Measurements from ENCODE around the gene UBE2H. TPM values are rescaled to one million over a fixed set of nuclear protein-coding genes. Genes with fewer than 3 reads are reported as not detected.
A peak's percentile ranks its signal among the peaks of the same experiment; 100 is the strongest.
"Not testable (repeated sequence)": the region's sequence is repeated elsewhere in the genome, so short reads cannot be mapped to it uniquely, and the experiment has no call there.

UBE2H gene
- total RNA-seq, 3 donors from 2014 or later (not counting 1 experiment from before 2014, with no cell fraction given), result 80.9 to 86.9 (median 83.1) TPM

DNA sequence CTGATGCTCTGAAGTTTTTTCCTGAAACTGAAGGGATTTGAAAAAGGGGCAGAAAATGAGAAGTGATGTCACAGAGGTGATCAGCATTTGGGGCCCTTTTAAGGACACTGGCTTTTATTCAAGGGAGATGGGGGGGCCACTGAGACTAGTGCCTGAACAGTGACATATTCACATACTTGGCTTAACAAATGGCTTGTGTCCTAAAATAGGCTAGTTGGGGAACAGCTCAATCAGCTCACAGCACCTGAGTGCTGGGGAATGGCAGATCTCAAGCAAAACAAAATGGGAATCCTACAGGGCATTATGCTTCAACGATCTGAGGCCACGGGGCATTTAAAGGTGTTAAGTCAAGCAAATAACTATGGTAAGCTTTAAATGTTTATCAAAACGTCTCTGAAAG lies 90.1 kb downstream of the UBE2H start:
- Mint-ChIP-seq H3K9me3 (no peaks in the 10 kb centered on the region), H3K27me3 (ENCODE audit: low read depth in 2 of 2) (no peaks in the 10 kb centered on the region), H3K4me1 (peaks cover 65 to 80% of the 10 kb centered on the region in 2 donors), H3K36me3 (no peaks in the 10 kb centered on the region), H3K27ac (peak overlapping the region in 1 of 2 donors; percentile 5), H3K4me3 (no peak overlapping the region)
- WGBS (ENCODE audit: insufficient coverage), result 72% methylated on average over 3 of the region's 3 CpGs
- no peaks in the 10 kb centered on the region for H3K9me3 ChIP-seq (ENCODE audit: control insufficient read depth, insufficient read depth, low read length)
- H3K27me3 ChIP-seq (ENCODE audit: control insufficient read depth, insufficient read depth, low read length), result no peaks in the 10 kb centered on the region
- ATAC-seq, result no peak
- TF ChIP-seq, protein P1, sequence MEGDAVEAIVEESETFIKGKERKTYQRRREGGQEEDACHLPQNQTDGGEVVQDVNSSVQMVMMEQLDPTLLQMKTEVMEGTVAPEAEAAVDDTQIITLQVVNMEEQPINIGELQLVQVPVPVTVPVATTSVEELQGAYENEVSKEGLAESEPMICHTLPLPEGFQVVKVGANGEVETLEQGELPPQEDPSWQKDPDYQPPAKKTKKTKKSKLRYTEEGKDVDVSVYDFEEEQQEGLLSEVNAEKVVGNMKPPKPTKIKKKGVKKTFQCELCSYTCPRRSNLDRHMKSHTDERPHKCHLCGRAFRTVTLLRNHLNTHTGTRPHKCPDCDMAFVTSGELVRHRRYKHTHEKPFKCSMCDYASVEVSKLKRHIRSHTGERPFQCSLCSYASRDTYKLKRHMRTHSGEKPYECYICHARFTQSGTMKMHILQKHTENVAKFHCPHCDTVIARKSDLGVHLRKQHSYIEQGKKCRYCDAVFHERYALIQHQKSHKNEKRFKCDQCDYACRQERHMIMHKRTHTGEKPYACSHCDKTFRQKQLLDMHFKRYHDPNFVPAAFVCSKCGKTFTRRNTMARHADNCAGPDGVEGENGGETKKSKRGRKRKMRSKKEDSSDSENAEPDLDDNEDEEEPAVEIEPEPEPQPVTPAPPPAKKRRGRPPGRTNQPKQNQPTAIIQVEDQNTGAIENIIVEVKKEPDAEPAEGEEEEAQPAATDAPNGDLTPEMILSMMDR (IDR thresholded peaks at IDR 0.05), result no peak
- DNase-seq, result no peak
- intact Hi-C loops (cut with micrococcal nuclease), result loop anchor here (10.0 kb wide), 1 partner anchor 152 kb away; no protein-coding TSS in a partner anchor
- H3K27ac ChIP-seq (ENCODE audit: low read length), result no peak overlapping the region
- H3K4me1 ChIP-seq (ENCODE audit: control insufficient read depth, insufficient read depth, low read length), result peaks cover 4% of the 10 kb centered on the region
- H3K36me3 ChIP-seq (ENCODE audit: control insufficient read depth, insufficient read depth, low read length), result no peaks in the 10 kb centered on the region
- no peak overlapping the region for H3K4me3 ChIP-seq (ENCODE audit: low read length)

DNA sequence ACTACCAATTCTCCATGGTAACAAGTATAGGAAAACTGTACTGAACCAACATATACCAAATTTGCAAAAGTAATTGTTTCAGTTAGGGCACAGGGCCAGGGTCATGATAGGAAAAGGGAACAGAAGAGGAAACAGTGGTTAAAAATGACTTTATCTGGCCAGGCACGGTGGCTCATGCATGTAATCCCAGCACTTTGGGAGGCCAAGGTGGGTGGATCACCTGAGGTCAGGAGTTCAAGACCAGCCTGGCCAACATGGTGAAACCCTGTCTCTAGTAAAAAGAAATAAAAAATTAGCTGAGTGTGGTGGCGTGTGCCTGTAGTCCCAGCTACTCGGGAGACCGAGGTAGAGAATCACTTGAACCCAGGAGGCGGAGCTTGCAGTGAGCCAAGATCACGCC lies 92.0 kb downstream of the UBE2H start:
- not testable (repeated sequence) for H3K27me3 Mint-ChIP-seq (ENCODE audit: low read depth in 2 of 2)
- peaks cover 72 to 77% of the 10 kb centered on the region in 2 donors for H3K4me1 Mint-ChIP-seq

DNA sequence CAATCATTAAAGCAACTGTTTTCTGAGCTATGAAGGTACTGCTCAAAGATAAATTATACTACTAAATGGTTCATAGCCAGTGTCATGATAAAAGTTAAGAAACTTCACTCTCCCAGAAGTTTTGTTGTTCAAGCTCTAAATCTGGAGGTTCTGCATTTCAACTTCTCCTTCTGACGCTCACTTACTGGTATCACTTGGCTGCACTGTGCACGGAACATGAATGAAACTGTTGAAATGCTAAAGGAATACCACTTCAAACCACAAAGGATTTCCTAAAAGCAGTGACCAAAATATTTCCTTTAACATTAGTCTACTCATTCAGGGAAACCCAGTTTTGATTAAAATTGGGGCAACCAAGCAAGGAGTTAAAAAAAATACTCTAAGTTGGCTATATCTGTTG lies 93.6 kb downstream of the UBE2H start:
- H3K36me3 Mint-ChIP-seq, result no peaks in the 10 kb centered on the region
- H3K9me3 Mint-ChIP-seq, result no peaks in the 10 kb centered on the region
- no peak overlapping the region for H3K27ac ChIP-seq (ENCODE audit: low read length)
- no peaks in the 10 kb centered on the region for H3K27me3 Mint-ChIP-seq (ENCODE audit: low read depth in 2 of 2)
- intact Hi-C loops (cut with micrococcal nuclease), result no loop called here
- H3K27me3 ChIP-seq (ENCODE audit: control insufficient read depth, insufficient read depth, low read length), result no peaks in the 10 kb centered on the region
- H3K4me1 Mint-ChIP-seq, result peaks cover 79 to 81% of the 10 kb centered on the region in 2 donors
- TF ChIP-seq, protein P1 (IDR thresholded peaks at IDR 0.05), result no peak
- H3K9me3 ChIP-seq (ENCODE audit: control insufficient read depth, insufficient read depth, low read length), result no peaks in the 10 kb centered on the region
- H3K36me3 ChIP-seq (ENCODE audit: control insufficient read depth, insufficient read depth, low read length), result no peaks in the 10 kb centered on the region
- H3K27ac Mint-ChIP-seq, result peak overlapping the region in 1 of 2 donors; percentile 52
- no peak overlapping the region for H3K4me3 ChIP-seq (ENCODE audit: low read length)
- H3K4me1 ChIP-seq (ENCODE audit: control insufficient read depth, insufficient read depth, low read length), result peaks cover 9% of the 10 kb centered on the region
- DNase-seq, result no peak
- no peak overlapping the region for H3K4me3 Mint-ChIP-seq
- WGBS (ENCODE audit: insufficient coverage), result 20% methylated on average over 2 of the region's 2 CpGs
- ATAC-seq, result peak in 1 of 3 donors; percentile 48

More for the DNA sequence above, 92.0 kb downstream of the UBE2H start:
- intact Hi-C loops (cut with micrococcal nuclease), result loop anchor here (10.0 kb wide), 1 partner anchor 154 kb away; no protein-coding TSS in a partner anchor
- Mint-ChIP-seq H3K4me3 (peak overlapping the region; percentile 13), H3K27ac (peak overlapping the region; percentile 17 to 52)
- not testable (repeated sequence) for H3K27me3 ChIP-seq (ENCODE audit: control insufficient read depth, insufficient read depth, low read length); H3K9me3 Mint-ChIP-seq; H3K36me3 ChIP-seq (ENCODE audit: control insufficient read depth, insufficient read depth, low read length); H3K4me1 ChIP-seq (ENCODE audit: control insufficient read depth, insufficient read depth, low read length); DNase-seq; H3K36me3 Mint-ChIP-seq; H3K4me3 ChIP-seq (ENCODE audit: low read length); ATAC-seq; H3K9me3 ChIP-seq (ENCODE audit: control insufficient read depth, insufficient read depth, low read length); H3K27ac ChIP-seq (ENCODE audit: low read length)
- 83% methylated on average over 6 of the region's 6 CpGs for WGBS (ENCODE audit: insufficient coverage)

DNA sequence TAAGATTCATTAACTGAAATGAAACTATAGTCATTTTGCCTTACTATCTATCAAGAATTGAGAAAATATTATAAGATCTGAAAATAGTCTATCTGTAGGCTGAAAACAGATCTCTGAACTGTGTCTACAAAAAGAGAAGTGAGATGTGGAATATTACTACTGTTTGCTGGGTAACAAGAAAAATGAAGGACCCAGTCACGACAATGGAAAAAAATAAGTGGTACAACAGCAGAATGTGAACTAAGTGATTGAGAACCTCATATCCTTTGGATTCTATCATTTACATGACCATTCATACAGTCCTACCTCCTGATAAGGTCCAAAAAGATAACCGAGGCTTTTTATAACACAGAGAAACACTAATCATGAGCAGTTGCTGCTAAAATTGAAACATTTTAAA lies 94.3 kb downstream of the UBE2H start:
- Mint-ChIP-seq H3K27ac (no peak overlapping the region), H3K36me3 (no peaks in the 10 kb centered on the region), H3K4me1 (peaks cover 77 to 83% of the 10 kb centered on the region in 2 donors), H3K4me3 (no peak overlapping the region), H3K27me3 (ENCODE audit: low read depth in 2 of 2) (no peaks in the 10 kb centered on the region), H3K9me3 (no peaks in the 10 kb centered on the region)
- TF ChIP-seq, protein P1 (IDR thresholded peaks at IDR 0.05), result no peak
- WGBS (ENCODE audit: insufficient coverage), result 68% methylated on average over 2 of the region's 2 CpGs
- Histone ChIP-seq H3K4me3 (ENCODE audit: low read length) (no peak overlapping the region), H3K36me3 (ENCODE audit: control insufficient read depth, insufficient read depth, low read length) (no peaks in the 10 kb centered on the region), H3K4me1 (ENCODE audit: control insufficient read depth, insufficient read depth, low read length) (peaks cover 9% of the 10 kb centered on the region), H3K27ac (ENCODE audit: low read length) (no peak overlapping the region), H3K9me3 (ENCODE audit: control insufficient read depth, insufficient read depth, low read length) (no peaks in the 10 kb centered on the region), H3K27me3 (ENCODE audit: control insufficient read depth, insufficient read depth, low read length) (no peaks in the 10 kb centered on the region)
- intact Hi-C loops (cut with micrococcal nuclease), result no loop called here
- DNase-seq (no peak), ATAC-seq (no peak)
